HG03139 (cell line): ENCODE measurements around the gene ELF3.
"Not testable (repeated sequence)": the region's sequence is repeated elsewhere in the genome, so short reads cannot be mapped to it uniquely, and the experiment has no call there.

Experiments
- ATAC-seq: cut with Tn5 transposase; IDR thresholded peaks from one replicate; pipeline ENCODE4 v1.9.1; 2021; ENCODE audit not compliant: unreplicated experiment

The ELF3 gene

DNA sequence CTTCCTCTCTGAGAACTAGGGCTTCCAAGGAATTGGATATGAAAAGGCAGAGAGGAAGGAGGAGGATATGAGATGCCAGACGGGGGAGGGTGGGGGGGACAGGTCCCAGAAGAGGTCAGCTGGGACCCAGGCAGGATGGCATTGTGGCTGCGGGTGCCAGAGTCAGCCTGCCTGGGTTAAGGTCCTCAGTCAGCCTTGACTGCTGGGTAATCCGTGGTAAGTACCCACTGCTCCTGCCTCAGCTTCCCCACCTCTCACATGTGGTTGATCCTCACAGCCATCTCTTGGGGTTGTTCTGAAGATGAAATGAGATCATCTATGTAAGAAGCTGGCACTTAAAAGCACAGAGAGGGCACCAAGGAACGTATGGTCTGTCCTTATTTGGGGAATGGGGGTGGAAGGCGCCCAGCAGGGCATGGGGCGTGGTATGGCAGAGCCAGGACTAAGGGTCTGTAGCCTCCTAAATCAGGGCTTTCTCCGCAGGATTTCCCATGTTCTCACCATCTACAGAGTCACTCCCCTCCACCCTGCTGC, 23.8 kb downstream of the ELF3 start:
- ATAC-seq: no peak

DNA sequence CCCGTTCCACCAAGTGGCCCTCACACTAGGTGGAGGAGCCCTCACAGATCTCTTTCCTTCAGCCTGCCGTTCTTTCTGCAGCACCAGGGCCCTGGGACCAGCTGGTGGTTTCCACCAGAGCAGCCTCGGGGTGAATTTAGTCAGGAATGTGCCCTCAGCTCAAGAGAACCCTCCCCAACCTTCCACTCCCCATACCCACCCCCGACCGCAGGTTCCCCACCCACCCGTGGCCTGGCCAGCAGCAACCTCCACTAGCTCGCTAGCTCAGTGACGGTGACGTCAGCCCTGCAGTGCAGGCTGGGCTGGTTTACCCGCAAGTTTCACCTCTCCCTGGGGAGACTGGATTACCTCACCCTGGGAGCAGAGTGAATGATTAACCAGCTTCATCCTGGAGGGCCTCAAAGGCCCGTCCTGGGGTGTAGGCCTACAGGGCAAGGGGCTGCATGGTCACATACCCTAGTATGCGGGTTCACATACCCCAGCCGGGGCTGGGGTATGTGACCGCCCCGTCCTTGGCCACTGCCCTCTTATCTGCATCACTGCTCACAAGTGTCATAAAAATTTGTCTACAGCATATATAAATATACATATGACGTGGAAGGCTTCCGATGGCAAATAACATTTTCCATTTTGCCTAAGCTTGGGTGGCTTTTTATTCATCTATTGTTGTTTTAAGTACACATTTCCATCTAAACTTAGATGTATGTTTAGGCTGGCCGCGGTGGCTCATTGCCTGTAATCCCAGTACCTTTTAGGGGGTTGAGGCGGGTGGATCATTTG, 24.5 kb downstream of the ELF3 start:
- no peak for ATAC-seq

DNA sequence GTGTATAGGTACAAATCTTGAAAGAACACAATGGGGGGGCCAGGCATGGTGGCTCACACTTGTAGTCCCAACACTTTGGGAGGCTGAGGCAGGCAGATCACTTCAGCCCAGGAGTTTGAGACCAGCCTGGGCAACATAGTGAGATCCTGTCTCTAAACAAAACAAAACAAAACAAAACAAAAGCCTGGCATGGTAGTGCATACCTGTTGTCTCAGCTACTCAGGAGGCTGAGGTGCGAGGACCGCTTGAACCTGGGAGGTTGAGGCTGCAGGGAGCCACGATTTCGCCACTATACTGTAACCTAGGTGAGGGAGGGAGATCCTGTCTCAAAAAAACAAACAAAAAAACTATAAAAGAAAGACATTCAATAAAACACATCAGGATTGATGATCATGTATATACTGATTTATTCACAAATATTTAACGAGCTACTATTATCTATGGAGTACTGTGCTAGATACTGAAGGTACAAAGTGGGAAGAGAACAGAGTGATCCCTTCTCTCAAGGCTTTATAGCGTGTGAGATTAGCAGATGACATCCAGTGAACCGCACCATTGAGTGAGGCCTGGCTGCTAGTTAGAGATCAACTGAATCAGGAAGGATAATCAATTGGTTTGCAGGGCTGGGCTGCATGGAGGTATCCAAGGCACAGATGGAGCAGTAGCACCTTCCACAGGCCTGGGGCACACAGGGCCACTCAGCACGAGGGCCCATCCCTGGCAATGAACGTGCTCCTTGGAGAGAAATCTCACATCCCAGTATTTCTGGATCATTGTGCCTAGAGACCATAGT, 26.4 kb downstream of the ELF3 start:
- no peak for ATAC-seq

DNA sequence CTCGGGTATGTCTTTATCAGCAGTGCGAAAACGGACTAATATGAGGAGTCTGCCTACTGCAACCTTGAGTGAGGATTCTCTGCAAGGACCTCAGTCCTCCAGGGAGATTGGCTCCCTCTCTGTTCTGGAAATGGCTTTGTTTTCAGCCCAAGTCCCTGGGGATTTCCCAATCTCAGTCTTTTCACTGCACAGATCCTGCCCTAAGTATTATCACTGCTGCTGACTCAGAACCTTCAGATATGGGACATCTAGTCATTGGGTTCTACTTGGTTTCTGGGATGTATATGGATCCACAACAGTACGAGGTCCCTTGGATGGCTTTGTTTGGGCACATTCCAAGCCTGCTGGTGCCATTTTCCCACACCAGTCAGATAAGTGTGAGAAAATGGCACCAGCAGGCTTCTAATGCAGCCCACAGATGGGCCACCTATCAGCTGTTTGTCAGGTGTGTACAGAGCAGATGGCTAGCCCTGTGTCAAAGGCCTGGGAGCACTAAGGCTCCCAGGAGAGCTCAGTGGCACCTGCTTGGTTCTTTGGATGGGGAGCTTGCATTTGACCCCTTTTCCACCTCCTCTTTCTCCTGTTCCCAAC, 27.4 kb downstream of the ELF3 start:
- no peak for ATAC-seq

DNA sequence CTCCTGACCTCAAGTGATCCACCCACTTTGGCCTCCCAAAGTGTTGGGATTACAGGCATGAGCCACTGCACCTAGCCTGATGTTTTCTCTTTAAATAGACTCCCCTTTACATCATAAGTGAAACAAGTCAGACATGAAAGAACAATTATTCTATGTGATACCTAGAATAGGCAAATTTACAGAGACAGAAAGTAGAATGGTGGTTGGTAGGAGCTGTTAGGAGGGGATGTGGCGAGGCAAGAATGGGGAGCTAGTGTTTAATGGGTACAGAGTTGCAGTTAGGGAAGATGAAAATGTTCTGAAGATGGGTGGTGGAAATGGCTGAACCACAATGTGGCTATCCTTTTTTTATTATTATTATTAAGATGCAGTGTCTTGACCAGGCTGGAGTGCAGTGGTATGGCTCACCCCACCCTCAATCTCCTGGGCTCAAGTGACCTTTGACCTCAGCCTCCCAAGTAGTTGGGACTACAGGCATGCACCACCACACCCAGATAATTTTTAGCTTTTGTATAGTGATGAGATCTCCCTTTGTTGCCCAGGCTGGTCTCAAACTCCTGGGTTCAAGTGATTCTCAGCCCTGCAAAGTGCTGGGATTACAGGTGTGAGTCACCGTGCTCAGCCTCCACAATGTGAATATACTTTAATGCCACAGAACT, 28.4 kb downstream of the ELF3 start:
- no peak for ATAC-seq

DNA sequence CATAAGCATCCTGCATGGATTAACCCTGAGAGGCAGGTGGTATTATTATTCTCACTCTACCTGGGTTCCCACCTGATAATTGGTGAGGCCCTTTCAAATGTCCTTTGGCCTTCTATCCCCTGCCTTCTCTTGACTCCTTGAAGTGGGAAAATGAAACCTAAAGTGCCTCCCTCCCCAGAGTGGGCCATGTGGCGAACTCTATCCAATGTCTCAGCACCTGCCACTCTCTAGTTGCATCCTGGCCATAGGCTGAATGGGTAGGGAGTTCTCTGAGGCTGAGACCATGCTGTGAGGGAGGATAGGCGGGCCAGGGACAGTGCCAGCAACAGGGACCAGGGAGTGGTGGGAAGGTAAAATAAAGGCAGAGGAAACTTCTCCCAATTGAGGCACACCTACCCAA, 35.3 kb downstream of the ELF3 start:
- no peak for ATAC-seq

DNA sequence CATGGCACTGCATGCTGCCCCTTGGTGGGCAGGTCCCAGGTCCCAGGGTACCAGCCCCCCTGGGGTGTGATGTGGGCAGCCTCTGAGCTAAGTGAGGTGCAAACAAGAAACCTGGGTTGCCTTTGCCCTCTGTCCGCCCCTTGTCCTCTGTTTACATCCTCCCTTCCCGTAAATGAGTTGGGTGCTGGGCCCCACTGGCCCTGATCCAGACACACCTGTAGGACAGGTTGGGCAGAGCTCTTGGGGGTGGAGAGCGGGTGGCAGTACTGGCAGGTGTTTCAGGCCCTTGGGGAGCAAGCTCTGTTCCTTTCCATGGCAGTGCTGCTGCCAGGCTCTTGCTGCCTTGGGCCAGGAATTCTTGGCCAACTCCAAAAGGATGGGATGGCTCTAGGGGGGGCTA, 35.8 kb downstream of the ELF3 start:
- ATAC-seq: no peak

DNA sequence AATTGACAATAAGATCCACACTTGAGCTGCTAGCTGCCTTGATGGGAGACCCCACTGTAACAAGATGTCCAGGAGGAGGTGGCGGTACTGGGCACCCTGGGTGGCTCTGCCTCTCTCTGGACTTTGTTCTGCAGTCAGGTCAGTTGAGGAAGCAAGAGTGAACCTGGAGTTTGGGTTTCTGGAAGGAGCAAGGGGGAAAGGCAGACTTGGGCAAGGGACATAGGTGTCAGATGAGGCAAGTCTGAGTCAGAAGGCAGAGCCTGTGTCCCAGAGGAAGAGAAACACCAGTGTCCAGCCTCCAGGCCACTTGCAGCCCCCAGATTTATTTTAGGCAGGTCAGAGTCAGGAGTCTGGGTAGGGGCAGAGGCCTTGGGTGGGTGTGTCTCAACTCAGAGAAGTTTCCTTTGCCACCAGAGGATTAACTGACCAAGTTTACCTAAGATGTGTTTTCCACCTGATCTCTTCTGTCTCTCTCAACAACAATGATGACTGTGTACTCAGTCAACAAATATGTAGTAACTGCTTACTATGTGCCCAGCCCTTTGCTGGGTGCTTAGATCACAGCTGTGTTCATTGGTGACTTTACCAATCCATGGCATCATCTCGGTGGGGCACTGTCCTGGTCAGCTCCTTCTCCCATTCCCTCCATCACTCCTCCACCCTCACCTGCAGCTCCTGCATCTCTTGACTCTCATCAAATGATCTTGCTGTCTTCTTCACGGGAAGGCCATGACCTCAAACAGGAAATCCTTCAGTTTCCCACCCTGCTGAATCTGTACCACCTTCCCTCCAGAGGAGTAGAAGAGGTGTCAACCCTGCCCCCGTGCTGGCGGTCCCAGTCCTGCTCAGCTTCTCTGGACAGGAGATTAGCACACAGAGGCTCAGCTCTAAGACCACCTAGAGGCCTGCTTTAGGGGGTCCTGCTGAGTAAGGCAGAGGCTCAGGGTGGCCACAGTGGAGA, 36.6 kb downstream of the ELF3 start:
- no peak for ATAC-seq

DNA sequence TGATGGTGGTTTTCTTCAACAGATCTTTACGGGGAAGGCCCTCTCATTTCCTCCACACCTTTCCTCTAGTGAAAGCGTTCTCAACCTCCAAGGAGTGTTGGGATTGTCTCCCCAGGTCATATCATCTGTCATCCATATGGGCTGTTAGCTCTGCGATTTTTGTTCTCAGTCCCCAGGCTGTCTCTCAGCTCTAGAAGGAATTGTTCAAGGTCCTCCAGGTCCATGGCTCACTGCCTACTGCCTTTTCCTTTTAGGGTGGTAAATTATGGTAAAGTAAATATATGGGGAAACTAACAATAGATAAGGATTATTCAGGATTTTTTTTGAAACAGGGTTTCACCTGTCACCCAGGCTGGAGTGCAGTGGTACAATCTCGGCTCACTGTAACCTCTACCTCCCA, 37.6 kb downstream of the ELF3 start:
- ATAC-seq: no peak

DNA sequence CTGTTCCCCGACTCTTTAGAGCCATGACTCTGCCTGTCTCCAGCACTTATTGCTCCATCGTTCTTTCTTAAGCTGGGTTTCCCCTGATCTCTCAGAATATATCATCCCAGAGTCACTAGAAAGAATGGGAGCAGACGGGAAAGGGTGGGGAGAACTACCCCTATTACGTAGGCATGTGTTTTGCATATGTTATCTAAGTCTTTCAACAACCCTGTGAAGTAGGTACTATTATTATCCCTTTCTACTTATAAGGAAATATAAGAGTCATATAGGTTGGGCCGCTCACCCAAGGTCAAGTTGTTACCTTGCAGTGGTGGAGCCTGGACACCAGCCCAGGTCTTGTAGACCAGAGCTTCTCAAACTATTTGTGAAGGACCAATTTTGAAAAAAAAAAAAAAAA, 38.7 kb downstream of the ELF3 start:
- no peak for ATAC-seq

DNA sequence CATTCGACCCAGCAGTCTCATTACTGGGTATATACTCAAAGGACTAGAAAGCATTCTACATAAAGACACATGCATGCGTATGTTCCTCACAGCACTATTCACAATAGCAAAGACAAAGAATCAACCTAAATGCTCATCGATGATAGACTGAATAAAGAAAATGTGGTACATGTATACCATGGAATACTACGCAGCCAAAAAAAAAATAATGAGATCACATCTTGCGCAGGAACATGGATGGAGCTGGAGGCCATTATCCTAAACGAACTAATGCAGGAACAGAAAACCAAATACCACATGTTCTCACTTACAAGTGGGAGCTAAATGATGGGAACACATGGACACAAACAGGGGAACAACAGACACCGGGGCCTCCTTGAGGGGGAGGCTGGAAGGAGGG, 43.7 kb downstream of the ELF3 start:
- ATAC-seq: no peak

DNA sequence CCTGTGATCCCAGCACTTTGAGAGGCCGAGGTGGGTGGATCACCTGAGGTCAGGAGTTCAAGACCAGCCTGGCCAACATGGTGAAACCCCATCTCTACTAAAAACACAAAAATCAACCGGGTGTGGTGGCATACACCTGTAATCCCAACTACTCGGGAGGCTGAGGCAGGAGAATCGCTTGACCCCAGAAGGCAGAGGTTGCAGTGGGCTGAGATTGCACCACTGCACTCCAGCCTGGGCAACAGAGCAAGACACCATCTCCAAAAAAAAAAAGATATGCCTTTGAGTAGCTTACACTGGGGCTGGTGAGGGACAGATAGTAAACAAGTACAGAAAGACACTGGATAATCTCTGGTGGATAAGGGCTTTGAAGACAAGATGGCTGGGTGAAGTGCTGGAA, 44.3 kb downstream of the ELF3 start:
- ATAC-seq: not testable (repeated sequence)

DNA sequence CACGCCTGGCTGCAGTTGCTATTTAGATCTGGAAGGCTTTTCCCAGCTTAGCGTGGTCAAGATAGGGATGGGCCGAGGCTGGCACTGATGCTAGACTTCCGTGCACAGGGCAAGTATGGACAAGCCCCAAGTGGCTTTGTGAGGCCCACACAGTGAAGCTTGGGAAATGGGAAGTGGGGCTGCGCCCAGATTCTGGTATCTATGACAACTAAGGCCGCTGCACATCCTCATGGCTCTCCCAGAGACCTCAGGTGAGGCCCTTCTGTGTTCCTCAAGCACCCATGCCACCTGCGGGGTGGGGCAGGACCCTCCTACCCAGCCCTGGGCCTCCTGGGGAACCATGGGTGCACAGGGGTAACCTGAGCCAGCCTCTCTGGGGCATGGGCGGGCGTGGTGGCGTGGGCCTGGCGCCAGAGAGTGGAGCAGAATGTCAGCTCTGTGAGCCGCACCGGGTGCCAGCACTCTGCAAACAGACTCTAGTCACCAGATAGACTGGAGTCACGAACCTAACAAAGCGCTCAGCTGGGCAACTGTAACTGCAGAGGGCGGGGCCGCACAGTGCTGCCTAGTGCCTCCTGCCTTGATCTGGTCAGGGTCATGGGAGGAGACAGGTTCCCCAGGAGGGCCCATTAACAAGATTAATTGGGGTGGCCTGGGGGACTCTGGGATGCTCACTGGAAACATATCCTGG, 46.4 kb downstream of the ELF3 start:
- ATAC-seq: no peak

DNA sequence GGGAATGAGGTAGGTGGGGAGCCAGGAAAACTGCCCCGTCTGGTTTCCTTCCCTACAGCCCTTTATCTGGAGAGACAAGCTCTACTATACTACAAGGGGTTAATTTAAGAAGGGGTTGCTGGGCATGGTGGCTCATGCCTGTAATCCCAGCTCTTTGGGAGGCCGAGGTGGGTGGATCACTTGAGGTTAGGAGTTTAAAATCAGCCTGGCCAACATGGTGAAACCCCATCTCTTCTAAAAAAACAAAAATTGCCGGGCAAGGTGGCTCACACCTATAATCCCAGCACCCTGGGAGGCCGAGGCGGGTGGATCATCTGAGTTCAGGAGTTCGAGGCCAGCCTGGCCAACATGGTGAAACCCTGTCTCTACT, 46.9 kb downstream of the ELF3 start:
- not testable (repeated sequence) for ATAC-seq

DNA sequence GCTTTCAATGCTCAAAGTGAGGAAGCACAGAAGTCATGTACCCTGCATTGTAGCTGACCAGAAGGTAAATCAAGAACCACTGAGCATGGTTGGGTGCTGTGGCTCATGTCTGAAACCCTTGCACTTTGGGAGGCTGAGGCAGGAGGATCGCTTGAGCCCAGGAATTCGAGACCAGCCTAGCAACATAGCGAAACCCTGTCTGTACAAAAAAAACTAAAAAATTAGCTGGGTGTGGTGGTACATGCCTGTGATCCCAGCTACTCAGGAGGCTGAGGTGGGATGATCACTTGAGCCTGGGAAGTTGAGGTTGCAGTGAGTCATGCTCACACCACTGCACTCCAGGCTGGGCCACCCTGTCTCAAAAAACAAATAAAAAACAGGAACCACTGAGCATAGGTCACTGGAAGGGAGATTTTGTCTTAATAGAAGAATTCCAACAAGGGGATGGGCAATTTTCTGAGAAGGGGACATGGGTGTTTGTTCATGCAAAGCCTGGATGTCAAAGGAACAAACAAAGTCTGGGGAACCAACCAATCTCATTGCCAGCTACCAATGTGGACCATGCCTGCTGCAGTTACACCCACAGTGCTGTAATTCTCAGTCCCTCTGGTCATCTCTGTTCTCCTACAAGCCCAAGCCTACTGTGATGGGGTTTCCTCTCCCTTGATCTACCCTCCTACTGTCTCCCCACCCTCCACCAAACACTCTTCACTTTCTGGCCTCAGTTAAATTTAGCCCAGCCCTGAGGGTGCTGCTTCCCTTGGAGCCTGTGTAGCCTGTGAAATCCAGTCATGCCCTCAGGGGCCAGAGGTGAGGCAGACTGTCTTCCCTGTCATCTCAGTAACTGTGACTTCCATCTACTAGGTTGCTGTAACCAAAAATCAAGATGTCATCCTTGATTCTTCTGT, 47.9 kb downstream of the ELF3 start:
- no peak for ATAC-seq

DNA sequence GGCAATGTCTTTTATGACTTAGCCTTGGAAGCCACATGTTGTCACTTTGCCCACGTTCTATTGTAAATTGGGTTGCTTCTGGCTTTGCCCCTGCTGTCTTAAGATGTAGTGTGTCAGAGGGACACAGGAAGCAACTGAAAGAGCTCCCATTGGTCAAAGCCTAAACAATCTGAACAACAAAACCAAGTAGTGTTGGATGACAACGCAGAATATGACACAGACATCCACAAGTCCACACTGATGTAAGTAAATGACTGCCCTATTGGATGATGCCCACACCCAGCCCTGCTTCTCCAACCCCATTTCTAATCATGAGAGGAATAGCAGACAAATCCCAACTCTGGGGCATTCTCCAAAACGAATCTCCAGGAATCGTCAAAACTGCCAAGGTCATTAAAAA, 50.7 kb downstream of the ELF3 start:
- ATAC-seq: no peak

DNA sequence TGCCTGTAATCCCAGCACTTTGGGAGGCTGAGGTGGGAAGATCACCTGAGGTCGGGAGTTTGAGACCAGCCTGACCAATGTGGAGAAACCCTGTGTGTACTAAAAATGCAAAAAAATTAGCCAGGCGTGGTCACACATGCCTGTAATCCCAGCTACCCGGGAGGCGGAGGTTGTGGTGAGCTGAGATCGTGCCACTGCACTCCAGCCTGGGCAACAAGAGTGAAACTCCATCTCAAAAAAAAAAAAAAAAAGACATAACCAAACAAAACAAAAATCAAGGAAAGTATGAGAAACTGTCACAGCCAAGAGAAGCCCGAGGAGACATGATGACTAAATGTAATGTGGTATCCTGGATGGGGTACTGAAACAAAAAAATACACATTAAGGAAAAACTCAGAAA, 51.4 kb downstream of the ELF3 start:
- not testable (repeated sequence) for ATAC-seq

DNA sequence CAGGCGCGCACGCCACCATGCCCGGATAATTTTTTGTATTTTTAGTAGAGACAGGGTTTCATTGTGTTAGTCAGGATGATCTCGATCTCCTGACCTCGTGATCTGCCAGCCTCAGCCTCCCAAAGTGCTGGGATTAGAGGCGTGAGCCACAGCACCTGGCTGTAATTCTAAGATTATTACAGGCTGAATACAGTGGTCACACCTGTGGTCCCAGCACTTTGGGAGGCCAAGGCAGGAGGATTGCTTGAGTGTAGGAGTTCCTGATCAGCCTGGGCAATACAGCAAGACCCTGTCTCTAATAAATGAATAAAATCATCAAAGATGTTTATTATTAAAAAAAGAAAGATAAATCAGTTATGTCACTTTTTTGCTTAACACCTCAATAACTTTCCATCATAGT, 52.2 kb downstream of the ELF3 start:
- not testable (repeated sequence) for ATAC-seq

DNA sequence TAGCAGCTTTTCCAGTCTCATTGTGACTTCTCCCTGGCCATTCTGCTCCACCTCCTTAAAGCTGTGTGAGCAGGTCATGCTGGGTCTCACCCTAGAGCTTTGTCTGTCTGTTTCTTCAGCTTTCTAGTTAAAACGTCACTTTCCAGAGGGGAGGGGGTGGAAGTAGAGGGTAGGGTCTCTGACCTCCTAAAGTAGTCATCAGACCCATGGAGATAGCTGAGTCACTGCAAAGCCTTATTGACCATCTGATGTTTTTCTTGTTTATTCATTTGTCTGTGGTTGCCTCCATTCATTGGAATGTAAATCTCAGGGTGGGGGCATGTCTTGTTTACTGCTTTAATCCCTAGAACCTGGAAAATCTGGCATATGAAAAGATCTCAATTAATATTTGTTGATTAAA, 52.7 kb downstream of the ELF3 start:
- ATAC-seq: no peak
